HEK293 (cell line): Measurements from ENCODE around the gene RGS6.

Experiments
- CTCF ChIP-seq: fragments of 450-650 bp; formaldehyde crosslinking; IDR thresholded peaks from 2 replicates; pipeline ENCODE4 v1.5.1; 2016; ENCODE audit warnings: missing biosample characterization, missing genetic modification characterization
- SALL2 ChIP-seq: fragments of 450-650 bp; formaldehyde crosslinking; IDR thresholded peaks from 2 replicates; pipeline ENCODE4 v1.5.0; 2017; ENCODE audit warnings: missing biosample characterization, mild to moderate bottlenecking, missing genetic modification characterization, borderline replicate concordance
- TCF7L2 ChIP-seq: IDR thresholded peaks from 2 replicates; pipeline ENCODE4 v1.6.1; 2011; ENCODE audit warnings: low read depth, mild to moderate bottlenecking, inconsistent platforms, low read length, moderate library complexity, borderline replicate concordance
- ZBTB6 ChIP-seq: fragments of 450-650 bp; formaldehyde crosslinking; IDR thresholded peaks from 2 replicates; pipeline ENCODE4 v1.5.1; 2017; ENCODE audit warnings: missing biosample characterization, missing genetic modification characterization
- ZBTB8A ChIP-seq: fragments of 450-650 bp; formaldehyde crosslinking; IDR thresholded peaks from 2 replicates; pipeline ENCODE4 v1.5.1; 2016; ENCODE audit warnings: missing biosample characterization, missing genetic modification characterization
- ZNF133 ChIP-seq: fragments of 450-650 bp; formaldehyde crosslinking; IDR thresholded peaks from 2 replicates; pipeline ENCODE4 v1.5.1; 2016; ENCODE audit warnings: missing biosample characterization, missing genetic modification characterization

GRCh38 chr14:72201645-72202044, 269.4 kb downstream of the RGS6 start:
- TF ChIP-seq CTCF (no peak), ZBTB8A (tag by site-specific recombination) (no peak), TCF7L2 (no peak), ZNF133 (no peak), ZBTB6 (tag by site-specific recombination) (no peak), SALL2 (tag by site-specific recombination) (no peak)
